ENCODE measurements around the gene AGRN.
A peak's percentile ranks its signal among the peaks of the same experiment; 100 is the strongest.
"Not testable (repeated sequence)": the region's sequence is repeated elsewhere in the genome, so short reads cannot be mapped to it uniquely, and the experiment has no call there.

Gene AGRN

GRCh38 chr1:1065265-1065939 lies 45.5 kb downstream of the AGRN start:
- DNase-seq (ENCODE audit: low read depth in 2 of 2): no peak

- not testable (repeated sequence) for DNase-seq (ENCODE audit: low read depth in 2 of 2)
Measured at GRCh38 chr1:1065940-1066304, 46.0 kb downstream of the AGRN start.

GRCh38 chr1:1066403-1067283 lies 46.7 kb downstream of the AGRN start:
- DNase-seq (ENCODE audit: low read depth in 2 of 2): no peak

- no peak for DNase-seq (ENCODE audit: low read depth in 2 of 2)
Measured at GRCh38 chr1:1067284-1067859, 47.5 kb downstream of the AGRN start.

GRCh38 chr1:1067860-1068516 lies 48.1 kb downstream of the AGRN start:
- DNase-seq (ENCODE audit: low read depth in 2 of 2): no peak

GRCh38 chr1:1068517-1069055 lies 48.7 kb downstream of the AGRN start:
- no peak for DNase-seq (ENCODE audit: low read depth in 2 of 2)

- peak; percentile 73 to 76 for DNase-seq (ENCODE audit: low read depth in 2 of 2)
Measured at GRCh38 chr1:1069056-1069710, 49.3 kb downstream of the AGRN start.

- DNase-seq (ENCODE audit: low read depth in 2 of 2): no peak
Measured at GRCh38 chr1:1069711-1070676, 50.1 kb downstream of the AGRN start.

- no peak for DNase-seq (ENCODE audit: low read depth in 2 of 2)
Measured at GRCh38 chr1:1071486-1072298, 51.8 kb downstream of the AGRN start.

- no peak for DNase-seq (ENCODE audit: low read depth in 2 of 2)
Measured at GRCh38 chr1:1072299-1072848, 52.5 kb downstream of the AGRN start.

GRCh38 chr1:1072849-1073742 lies 53.2 kb downstream of the AGRN start:
- DNase-seq (ENCODE audit: low read depth in 2 of 2): no peak

GRCh38 chr1:1073743-1074587 lies 54.0 kb downstream of the AGRN start, which contains the start of gene RNF223:
Gene RNF223 (minus strand): TSS chr1:1074306. CDS start chr1:1072566, 1,740 bp downstream.
- no peak for DNase-seq (ENCODE audit: low read depth in 2 of 2)

GRCh38 chr1:1074631-1075147 lies 54.8 kb downstream of the AGRN start:
- DNase-seq (ENCODE audit: low read depth in 2 of 2): no peak

GRCh38 chr1:1075148-1075935 lies 55.4 kb downstream of the AGRN start:
- DNase-seq (ENCODE audit: low read depth in 2 of 2): no peak

GRCh38 chr1:1077396-1077795 lies 57.5 kb downstream of the AGRN start:
- DNase-seq (ENCODE audit: low read depth in 2 of 2): not testable (repeated sequence)
